ENCODE measurements around the gene FAM184B.

DNA sequence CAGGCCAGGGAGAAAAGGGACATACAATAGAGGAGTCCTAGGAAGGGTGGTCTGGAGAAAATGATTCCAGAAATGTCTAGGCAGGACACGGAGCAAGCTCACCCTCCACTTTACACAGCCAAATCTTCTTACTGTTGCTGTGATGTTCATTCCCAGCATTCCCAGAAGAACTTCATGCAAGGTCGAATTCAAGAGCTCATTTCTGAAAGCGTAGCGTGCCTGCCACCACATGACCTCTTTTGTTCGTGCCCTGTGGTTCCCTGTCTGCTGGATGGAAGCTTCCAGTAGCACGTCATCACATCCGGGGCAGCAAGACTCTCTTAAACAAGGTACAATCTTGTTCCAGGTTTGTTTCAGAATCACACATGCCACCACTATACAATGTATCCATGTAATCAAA is 57.8 kb downstream of the FAM184B start:
- TF ChIP-seq EZH2 (IDR thresholded peaks at IDR 0.05; ENCODE audit: insufficient read depth, poor library complexity, severe bottlenecking) (no peak), EZH2phosphoT487 (IDR thresholded peaks at IDR 0.05; ENCODE audit: insufficient read depth, low read depth) (no peak)

Measured in GM23248 (cell line).